Prostate gland (tissue), 2 donors: ENCODE measurements around the gene AKAP9. TPM values are rescaled to one million over a fixed set of nuclear protein-coding genes. Genes with fewer than 3 reads are reported as not detected.

ENCODE experiments used
- DNase-seq: peaks from one replicate; pipeline ENCODE4 v3.0.0-alpha.2; 2019; ENCODE audit warnings: low spot score
- H3K27ac ChIP-seq, 2 donors: fragments of 200-600 bp; sonication (generic); 2 replicates each; pipeline ENCODE4 v1.5.1; 2017 to 2019
- H3K27me3 ChIP-seq: fragments of 200-600 bp; sonication (generic); replicated peaks from 2 replicates; pipeline ENCODE4 v1.5.1; 2019; ENCODE audit not compliant: insufficient read depth
- H3K36me3 ChIP-seq, 2 donors: fragments of 200-600 bp; sonication (generic); 1 replicate in 1 of 2; 2 replicates in 1 of 2; pipeline versions ENCODE4 v1.5.1 to v1.8.1; 2017 to 2019
- H3K4me1 ChIP-seq: fragments of 200-600 bp; sonication (generic); replicated peaks from 2 replicates; pipeline ENCODE4 v1.5.1; 2019
- H3K4me3 ChIP-seq, 2 donors: fragments of 200-600 bp; sonication (generic); 2 replicates each; pipeline ENCODE4 v1.5.1; 2017 to 2019
- H3K9me3 ChIP-seq: fragments of 200-600 bp; sonication (generic); 2 replicates; pipeline ENCODE4 v1.5.1; 2017
- CTCF ChIP-seq, 4 experiments: fragments of 200-600 bp in 2 of 4; fragments of 450-650 bp in 2 of 4; sonication (generic) in 2 of 4; IDR thresholded peaks; 1 replicate in 3 of 4; 2 replicates in 1 of 4; pipeline ENCODE4 v1.5.1; 2016 to 2019; ENCODE audit warnings: antibody characterized with exemption in 4 of 4, mild to moderate bottlenecking in 2 of 4, moderate library complexity in 2 of 4
- POLR2A ChIP-seq: fragments of 450-650 bp; IDR thresholded peaks from one replicate; pipeline ENCODE4 v1.6.1; 2016; ENCODE audit warnings: antibody characterized with exemption, mild to moderate bottlenecking
- POLR2AphosphoS5 ChIP-seq: sonication (generic); formaldehyde crosslinking; IDR thresholded peaks from one replicate; pipeline ENCODE4 v1.6.1; 2017; ENCODE audit warnings: antibody characterized with exemption
- WGBS: methylation state at CpG from one replicate; pipeline ENCODE4 v1.1.5; 2018; 5-methylcytosine and 5-hydroxymethylcytosine counted together
- intact Hi-C: fragments of 100-400 bp; cut with DNase I; formaldehyde crosslinking; loops from one replicate; pipeline ENCODE4 v1.14.2; 2022
- total RNA-seq, 2 donors: library from RNA; depleted of rRNA; stranded (reverse); fragments of >200 nt; gene quantifications; one replicate each; pipeline ENCODE4 v1.1.0, GENCODE V29; 2016

The AKAP9 gene
- total RNA-seq, 2 donors from 2014 or later = 61.8 to 80.1 TPM

GRCh38 chr7:92028686-92029085 is 88.0 kb downstream of the AKAP9 start:
- no peak overlapping the region for H3K4me3 ChIP-seq
- H3K4me1 ChIP-seq = no peaks in the 10 kb centered on the region
- no peaks in the 10 kb centered on the region for H3K27me3 ChIP-seq
- TF ChIP-seq POLR2A (no peak), CTCF (IDR thresholded peaks at IDR 0.05) (no peak)
- whole genome bisulfite sequencing = 100% methylated on average over 1 of the region's 1 CpG
- H3K36me3 ChIP-seq = no peaks in the 10 kb centered on the region
- H3K9me3 ChIP-seq = no peaks in the 10 kb centered on the region
- no peak for DNase-seq
- H3K27ac ChIP-seq = no peak overlapping the region
- intact Hi-C loops = no loop called here

- no peak overlapping the region for H3K4me3 ChIP-seq
- WGBS = 91% methylated on average over 2 of the region's 2 CpGs
- intact Hi-C loops = no loop called here
- no peaks in the 10 kb centered on the region for H3K4me1 ChIP-seq
- no peaks in the 10 kb centered on the region for H3K36me3 ChIP-seq
- H3K27ac ChIP-seq = no peak overlapping the region
- no peaks in the 10 kb centered on the region for H3K27me3 ChIP-seq
- TF ChIP-seq POLR2AphosphoS5 = no peak
- no peak for TF ChIP-seq CTCF (IDR thresholded peaks at IDR 0.05)
- no peak for TF ChIP-seq POLR2A
- DNase-seq = no peak
- H3K9me3 ChIP-seq = no peaks in the 10 kb centered on the region
Observed at GRCh38 chr7:92034116-92034515, 93.5 kb downstream of the AKAP9 start.

- Histone ChIP-seq H3K9me3 (no peaks in the 10 kb centered on the region), H3K36me3 (no peaks in the 10 kb centered on the region), H3K4me3 (no peak overlapping the region), H3K4me1 (no peaks in the 10 kb centered on the region), H3K27me3 (no peaks in the 10 kb centered on the region), H3K27ac (no peak overlapping the region)
- intact Hi-C loops = no loop called here
- WGBS = 100% methylated on average over 1 of the region's 1 CpG
- TF ChIP-seq POLR2AphosphoS5 (no peak), CTCF (IDR thresholded peaks at IDR 0.05) (no peak), POLR2A (no peak)
- no peak for DNase-seq
Observed at GRCh38 chr7:92035576-92035975, 94.9 kb downstream of the AKAP9 start.

- Histone ChIP-seq H3K4me1 (no peaks in the 10 kb centered on the region), H3K27ac (no peak overlapping the region), H3K4me3 (no peak overlapping the region), H3K9me3 (no peaks in the 10 kb centered on the region), H3K27me3 (no peaks in the 10 kb centered on the region), H3K36me3 (no peaks in the 10 kb centered on the region)
- DNase-seq = no peak
- WGBS = 96% methylated on average over 1 of the region's 1 CpG
- TF ChIP-seq POLR2A (no peak), POLR2AphosphoS5 (no peak), CTCF (IDR thresholded peaks at IDR 0.05) (no peak)
- intact Hi-C loops = loop anchor here (5.0 kb wide), 1 partner anchor 92 kb away; the partner anchor contains the start of gene CYP51A1
Observed at GRCh38 chr7:92039900-92040299, 99.2 kb downstream of the AKAP9 start.

GRCh38 chr7:92042056-92042737 is 101.5 kb downstream of the AKAP9 start:
- H3K4me3 ChIP-seq = no peak overlapping the region
- DNase-seq = no peak
- TF ChIP-seq CTCF (IDR thresholded peaks at IDR 0.05) = no peak
- TF ChIP-seq POLR2AphosphoS5 = no peak
- no peak for TF ChIP-seq POLR2A
- H3K9me3 ChIP-seq = no peaks in the 10 kb centered on the region
- no peaks in the 10 kb centered on the region for H3K27me3 ChIP-seq
- 54% methylated on average over 4 of the region's 4 CpGs for WGBS
- H3K4me1 ChIP-seq = no peaks in the 10 kb centered on the region
- no peak overlapping the region for H3K27ac ChIP-seq
- H3K36me3 ChIP-seq = no peaks in the 10 kb centered on the region
- intact Hi-C loops = loop anchor here (5.0 kb wide), 1 partner anchor 90 kb away; the partner anchor contains the start of gene CYP51A1
